NCI-H510A treated with DMSO at 0.1 percent for 48 hours (cell line): ENCODE data around the gene EVX2.

Source experiments
- DNase-seq: peaks from one replicate; lab custom pipeline; 2025; lab: John Stamatoyannopoulos, UW

EVX2 gene

GRCh38 chr2:176082824-176083751 lies 674 bp downstream of the EVX2 start:
- DNase-seq = no peak

- DNase-seq = no peak
Measured at GRCh38 chr2:176082525-176082823, 1.3 kb downstream of the EVX2 start.

- DNase-seq = no peak
Measured at GRCh38 chr2:176081837-176082524, 1.8 kb downstream of the EVX2 start.

DNA sequence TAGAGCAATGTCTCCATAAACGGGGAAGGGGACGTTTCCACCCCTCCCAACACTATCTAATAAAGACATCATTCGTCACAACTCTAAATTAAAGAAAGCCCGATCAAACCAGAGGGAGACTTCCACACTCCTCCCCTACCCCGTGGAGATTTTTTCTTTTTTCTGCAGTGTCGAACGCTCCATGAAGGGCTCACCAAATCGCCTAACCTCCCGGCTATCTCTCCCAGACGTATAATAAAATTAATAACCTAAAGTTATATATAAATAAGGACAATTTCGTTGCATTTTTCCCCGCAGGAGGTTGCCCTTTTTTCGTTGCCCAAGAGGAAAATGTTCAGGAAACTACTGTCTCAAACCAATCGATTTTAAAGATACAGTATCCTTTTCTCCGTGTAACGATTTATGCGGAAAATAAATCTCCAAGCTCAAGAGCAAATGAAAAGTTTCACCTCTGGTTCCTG lies 2.4 kb downstream of the EVX2 start:
- no peak for DNase-seq

GRCh38 chr2:176080540-176081375 lies 3.0 kb downstream of the EVX2 start:
- no peak for DNase-seq

GRCh38 chr2:176079831-176080539 lies 3.8 kb downstream of the EVX2 start:
- DNase-seq = peak; percentile 73

- DNase-seq = no peak
Measured at GRCh38 chr2:176079285-176079830, 4.4 kb downstream of the EVX2 start.

DNA sequence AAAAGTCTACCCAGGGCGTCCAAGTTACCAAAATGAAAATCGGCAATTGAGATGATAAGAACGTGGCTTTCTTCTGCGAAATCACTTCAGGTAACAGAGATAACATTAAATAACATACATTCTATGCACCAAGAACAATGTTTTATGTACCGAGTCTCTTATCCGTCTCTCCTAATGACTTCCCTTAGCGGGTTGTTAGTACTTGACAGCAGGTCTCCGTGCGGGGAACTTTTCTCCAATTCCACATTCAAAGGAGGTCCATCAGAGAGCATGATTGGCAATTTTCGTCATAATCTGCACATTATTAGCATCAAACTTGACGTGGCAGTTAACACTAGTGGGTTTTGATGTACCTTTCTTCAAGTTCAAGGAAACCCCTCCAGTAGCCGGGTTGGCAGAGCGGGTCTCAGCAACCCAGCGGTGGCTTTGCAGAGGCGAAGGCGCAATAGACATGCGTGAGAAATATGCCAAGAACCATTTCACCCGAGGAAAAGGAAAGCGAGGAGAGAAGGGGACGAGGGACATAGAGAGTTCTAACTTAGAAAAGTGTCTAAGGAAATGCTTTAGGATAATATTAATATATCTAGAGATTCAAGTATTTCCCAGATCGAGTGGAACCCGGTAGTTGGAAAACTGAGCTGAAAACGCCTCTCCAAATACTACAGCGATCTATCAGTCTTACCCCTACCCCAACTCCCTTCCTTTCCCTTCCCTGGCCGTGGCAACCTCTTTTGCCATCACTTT lies 5.0 kb downstream of the EVX2 start:
- no peak for DNase-seq

- no peak for DNase-seq
Measured at GRCh38 chr2:176076796-176077195, 7.0 kb downstream of the EVX2 start.

- no peak for DNase-seq
Measured at GRCh38 chr2:176076063-176076462, 7.7 kb downstream of the EVX2 start.

GRCh38 chr2:176075481-176075880 lies 8.3 kb downstream of the EVX2 start:
- no peak for DNase-seq

- no peak for DNase-seq
Measured at GRCh38 chr2:176074919-176075425, 8.8 kb downstream of the EVX2 start.

GRCh38 chr2:176072951-176073904 lies 10.5 kb downstream of the EVX2 start:
- DNase-seq = no peak

DNA sequence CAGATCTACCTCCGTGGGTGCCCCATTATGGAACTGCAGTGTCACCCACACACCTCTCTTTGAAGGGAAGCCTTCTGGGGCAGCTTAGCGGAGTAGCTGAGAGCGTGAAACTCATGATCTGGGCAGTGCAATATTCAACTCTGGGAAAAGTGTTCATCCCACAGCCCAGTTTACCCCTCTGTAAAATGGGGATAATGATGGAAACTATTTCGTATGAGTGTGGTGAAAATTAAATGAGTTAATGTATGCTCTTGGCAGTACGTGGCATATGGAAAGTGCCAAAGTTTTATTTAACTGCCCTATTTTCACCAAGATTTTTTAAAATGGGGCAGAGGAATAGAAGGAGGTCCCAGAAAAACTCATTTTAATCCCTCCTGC lies 11.5 kb downstream of the EVX2 start:
- no peak for DNase-seq

GRCh38 chr2:176071330-176072291 lies 12.2 kb downstream of the EVX2 start:
- DNase-seq = no peak

- DNase-seq = no peak
Measured at GRCh38 chr2:176068419-176068832, 15.3 kb downstream of the EVX2 start.

DNA sequence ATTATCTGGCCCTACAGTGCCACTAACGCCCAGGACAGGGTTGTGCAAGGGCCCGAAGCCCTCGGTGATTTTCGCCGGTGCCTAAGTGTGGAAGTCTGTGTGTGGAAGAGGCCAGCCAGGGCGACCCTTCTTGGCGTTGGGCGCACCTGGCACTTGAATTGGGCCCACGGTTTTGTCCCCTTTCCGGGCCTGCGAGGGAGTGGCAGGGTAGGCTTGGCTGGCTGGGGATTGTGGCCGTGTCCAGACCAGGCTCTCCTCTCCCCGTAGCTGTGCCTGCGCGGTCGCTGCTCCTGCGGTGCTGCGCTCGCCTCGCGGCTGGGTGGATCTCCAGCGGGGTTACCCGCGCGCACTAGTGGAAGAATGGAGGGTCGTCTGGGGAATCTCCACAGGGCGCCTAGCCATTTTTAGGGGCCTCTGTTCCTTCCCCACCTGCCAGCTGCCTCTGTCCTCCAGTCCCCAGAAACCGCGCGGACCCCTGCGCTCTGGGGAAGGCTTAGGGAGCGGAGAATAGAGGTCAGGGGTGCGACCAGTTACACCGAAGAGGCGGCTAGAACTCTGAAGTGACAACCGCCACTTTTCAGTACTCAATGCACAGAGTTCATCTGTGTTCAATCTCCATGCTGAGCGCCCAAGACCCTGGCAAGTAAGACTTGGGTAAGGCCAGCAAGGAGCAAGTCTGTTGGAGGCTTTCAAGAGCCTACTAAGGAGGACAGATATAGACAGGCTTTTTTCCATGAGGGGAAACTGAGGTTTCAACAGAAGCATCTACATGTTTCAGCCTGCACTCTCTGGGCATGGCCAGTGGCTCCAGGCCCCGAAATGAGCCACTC lies 16.0 kb downstream of the EVX2 start:
- no peak for DNase-seq
